Endothelial cell of umbilical vein (primary cell): Measurements from ENCODE around the gene ABRAXAS1.

Experiments
- EZH2 ChIP-seq: IDR thresholded peaks from 2 replicates; pipeline ENCODE4 v1.6.1; 2012; ENCODE audit warnings: borderline replicate concordance, low read depth, mild to moderate bottlenecking, moderate library complexity, low read length, inconsistent platforms; ENCODE audit not compliant: severe bottlenecking
- FOS ChIP-seq: IDR thresholded peaks from 2 replicates; pipeline ENCODE4 v1.6.1; 2011; ENCODE audit warnings: mild to moderate bottlenecking, low read length, moderate library complexity, borderline replicate concordance; ENCODE audit not compliant: insufficient read depth
- GATA2 ChIP-seq: IDR thresholded peaks from 2 replicates; pipeline ENCODE4 v1.7.0; 2011; ENCODE audit warnings: low read depth, mild to moderate bottlenecking, moderate library complexity, mixed read lengths, low read length; ENCODE audit not compliant: insufficient read length, insufficient read depth
- JUN ChIP-seq: IDR thresholded peaks from 2 replicates; pipeline ENCODE4 v1.6.1; 2011; ENCODE audit warnings: borderline replicate concordance, low read depth; ENCODE audit not compliant: insufficient read length, insufficient read depth
- MAX ChIP-seq: IDR thresholded peaks from 2 replicates; pipeline ENCODE4 v1.6.1; 2011; ENCODE audit not compliant: insufficient read depth, insufficient read length
- MYC ChIP-seq: IDR thresholded peaks from one replicate; pipeline ENCODE4 v1.6.1; 2011; ENCODE audit warnings: mild to moderate bottlenecking, low read depth, low read length
- POLR2A ChIP-seq: IDR thresholded peaks from 2 replicates; pipeline ENCODE4 v1.6.1; 2012; ENCODE audit warnings: low read depth, mild to moderate bottlenecking, control low read depth, low read length
- POLR2AphosphoS5 ChIP-seq: IDR thresholded peaks from 2 replicates; pipeline ENCODE4 v1.6.1; 2012; ENCODE audit warnings: low read depth, mild to moderate bottlenecking, control low read depth, low read length, moderate library complexity; ENCODE audit not compliant: insufficient read depth
- TF ChIP-seq, protein P1 (sequence below), 2 donors: IDR thresholded peaks; 1 replicate in 1 of 2; 2 replicates in 1 of 2; pipeline ENCODE4 v1.5.1; 2011; ENCODE audit warnings: low read length in 2 of 2, mild to moderate bottlenecking in 2 of 2, moderate library complexity in 2 of 2, control low read depth in 1 of 2, inconsistent platforms in 1 of 2, low read depth in 1 of 2; ENCODE audit not compliant: insufficient read depth in 1 of 2; ENCODE audit errors: extremely low read depth in 1 of 2

DNA sequence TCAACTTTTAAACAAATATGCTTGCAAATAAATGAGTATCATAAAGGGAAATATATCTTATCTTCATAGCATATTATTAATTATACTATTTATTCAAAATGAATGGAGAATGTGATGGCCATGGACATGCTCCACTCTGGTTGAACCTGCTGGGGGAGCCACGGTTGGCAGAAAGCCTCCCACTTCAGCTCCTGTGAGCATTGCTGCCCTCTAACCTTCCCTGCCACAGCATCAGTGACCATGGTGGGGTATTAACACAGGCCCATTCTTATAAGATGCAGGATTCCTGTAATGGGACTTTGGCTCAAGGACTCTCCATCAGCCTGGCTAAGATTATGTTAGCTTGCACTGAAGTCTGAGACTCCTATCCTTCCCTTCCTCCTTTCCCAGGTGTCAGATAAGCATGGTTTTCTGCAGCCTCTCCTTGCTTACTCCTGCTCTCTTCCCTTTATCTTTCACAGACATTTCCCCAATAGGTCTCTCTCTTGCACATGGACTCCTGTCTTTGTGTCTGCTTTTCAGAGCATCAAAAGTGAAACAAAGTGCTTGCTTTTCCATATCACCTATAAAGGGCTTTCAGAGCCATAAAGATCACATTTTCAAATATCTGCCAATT is 4.9 kb upstream of the ABRAXAS1 start:
- TF ChIP-seq, protein P1, sequence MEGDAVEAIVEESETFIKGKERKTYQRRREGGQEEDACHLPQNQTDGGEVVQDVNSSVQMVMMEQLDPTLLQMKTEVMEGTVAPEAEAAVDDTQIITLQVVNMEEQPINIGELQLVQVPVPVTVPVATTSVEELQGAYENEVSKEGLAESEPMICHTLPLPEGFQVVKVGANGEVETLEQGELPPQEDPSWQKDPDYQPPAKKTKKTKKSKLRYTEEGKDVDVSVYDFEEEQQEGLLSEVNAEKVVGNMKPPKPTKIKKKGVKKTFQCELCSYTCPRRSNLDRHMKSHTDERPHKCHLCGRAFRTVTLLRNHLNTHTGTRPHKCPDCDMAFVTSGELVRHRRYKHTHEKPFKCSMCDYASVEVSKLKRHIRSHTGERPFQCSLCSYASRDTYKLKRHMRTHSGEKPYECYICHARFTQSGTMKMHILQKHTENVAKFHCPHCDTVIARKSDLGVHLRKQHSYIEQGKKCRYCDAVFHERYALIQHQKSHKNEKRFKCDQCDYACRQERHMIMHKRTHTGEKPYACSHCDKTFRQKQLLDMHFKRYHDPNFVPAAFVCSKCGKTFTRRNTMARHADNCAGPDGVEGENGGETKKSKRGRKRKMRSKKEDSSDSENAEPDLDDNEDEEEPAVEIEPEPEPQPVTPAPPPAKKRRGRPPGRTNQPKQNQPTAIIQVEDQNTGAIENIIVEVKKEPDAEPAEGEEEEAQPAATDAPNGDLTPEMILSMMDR (IDR thresholded peaks at IDR 0.05; ENCODE audit: extremely low read depth in 1 of 2, insufficient read depth in 1 of 2, low read depth in 1 of 2, low read length in 2 of 2) = no peak
- TF ChIP-seq EZH2 = no peak
- TF ChIP-seq POLR2A = no peak
- TF ChIP-seq MAX = no peak
- no peak for TF ChIP-seq GATA2
- no peak for TF ChIP-seq MYC
- TF ChIP-seq POLR2AphosphoS5 = no peak
- TF ChIP-seq JUN = no peak
- TF ChIP-seq FOS = no peak
